HG02588 (cell line): Measurements from ENCODE around the gene AGMAT.

Experiments
- ATAC-seq: cut with Tn5 transposase; IDR thresholded peaks from one replicate; pipeline ENCODE4 v1.9.1; 2021; ENCODE audit warnings: mild to moderate bottlenecking, moderate library complexity; ENCODE audit not compliant: unreplicated experiment

The AGMAT gene

GRCh38 chr1:15525050-15526020 lies 59.5 kb downstream of the AGMAT start:
- ATAC-seq, result peak; percentile 44

- ATAC-seq, result peak; percentile 37
These were observed 60.4 kb downstream of the AGMAT start for GRCh38 chr1:15524283-15525049.

GRCh38 chr1:15524021-15524282 lies 60.9 kb downstream of the AGMAT start, which contains the start of gene CASP9:
Gene CASP9, minus strand, starts transcription at chr1:15524215. Its CDS starts 15 bp downstream, at chr1:15524200.
- no peak for ATAC-seq

- no peak for ATAC-seq
These were observed 61.5 kb downstream of the AGMAT start for GRCh38 chr1:15523104-15524020.

- ATAC-seq, result no peak
These were observed 62.3 kb downstream of the AGMAT start for GRCh38 chr1:15522551-15522950.
